Mesodermal cell (in vitro differentiated cells): ENCODE data around the gene FURIN.
A peak's percentile ranks its signal among the peaks of the same experiment; 100 is the strongest.
"Not testable (repeated sequence)": the region's sequence is repeated elsewhere in the genome, so short reads cannot be mapped to it uniquely, and the experiment has no call there.

Source experiments
- H3K27ac ChIP-seq: 2 replicates; pipeline ENCODE4 v1.7.0; 2013; ENCODE audit warnings: mild to moderate bottlenecking, low read depth, low read length, moderate library complexity; ENCODE audit not compliant: severe bottlenecking
- H3K36me3 ChIP-seq: 2 replicates; pipeline ENCODE4 v1.7.1; 2013; ENCODE audit warnings: mild to moderate bottlenecking, low read length, moderate library complexity; ENCODE audit not compliant: control insufficient read depth, insufficient read depth
- H3K4me1 ChIP-seq: one replicate; pipeline ENCODE4 v1.7.1; 2013; ENCODE audit warnings: mild to moderate bottlenecking, low read length; ENCODE audit not compliant: insufficient read depth, control insufficient read depth, poor library complexity, severe bottlenecking
- H3K4me3 ChIP-seq: 2 replicates; pipeline ENCODE4 v1.7.0; 2013; ENCODE audit warnings: low read length, control low read depth, mild to moderate bottlenecking; ENCODE audit not compliant: insufficient read depth, poor library complexity, severe bottlenecking; ENCODE audit errors: extremely low read depth
- H3K9me3 ChIP-seq: 2 replicates; pipeline ENCODE4 v1.7.1; 2013; ENCODE audit warnings: mild to moderate bottlenecking, low read length, moderate library complexity; ENCODE audit not compliant: control insufficient read depth
- WGBS, 2 experiments: methylation state at CpG; one replicate each; pipeline ENCODE4 v1.1.5; 2013; ENCODE audit warnings: missing lambda C conversion rate in 2 of 2; ENCODE audit not compliant: insufficient coverage in 2 of 2; 5-methylcytosine and 5-hydroxymethylcytosine counted together

Gene FURIN

DNA sequence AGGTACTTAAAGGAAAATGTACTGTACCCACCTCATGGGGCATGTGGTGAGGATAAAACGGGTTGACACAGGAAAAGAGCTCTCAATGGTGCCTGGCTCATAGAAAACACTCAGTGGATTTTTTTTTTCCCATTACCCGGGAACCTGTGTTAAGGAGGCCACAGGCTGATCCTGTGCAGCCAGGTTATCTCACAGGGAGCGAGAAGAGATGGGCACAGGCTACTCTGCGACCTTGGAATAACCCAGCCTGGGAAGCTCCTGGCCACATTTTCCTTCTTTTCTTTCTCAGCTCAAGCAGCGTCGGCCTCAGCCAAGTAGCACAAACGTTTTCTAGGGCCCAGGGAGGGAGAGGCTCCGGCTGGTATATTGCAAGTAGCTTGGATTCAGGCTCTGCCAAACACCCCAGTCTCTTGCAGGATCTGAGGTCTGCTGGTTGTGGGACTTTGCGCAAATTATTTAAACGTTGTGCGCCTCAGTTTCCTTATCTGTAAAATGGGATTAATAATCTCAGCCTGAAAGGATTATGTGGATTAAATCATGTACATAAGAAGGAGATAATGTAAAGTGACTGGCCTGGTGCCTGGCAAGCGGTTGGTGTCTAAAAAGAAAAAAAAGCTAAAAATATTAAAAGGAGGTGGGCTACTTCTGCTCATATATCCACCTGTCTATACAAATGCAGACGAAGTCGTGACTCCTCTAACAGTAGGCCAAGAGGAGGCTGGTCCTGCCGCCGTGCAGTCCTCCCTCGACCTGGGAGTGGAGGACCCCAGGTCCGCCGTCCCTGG is 2.2 kb downstream of the FURIN start:
- peaks cover 47% of the 10 kb centered on the region for H3K4me1 ChIP-seq
- H3K27ac ChIP-seq, result peak overlapping the region; percentile 94
- peaks cover 7% of the 10 kb centered on the region for H3K36me3 ChIP-seq
- H3K4me3 ChIP-seq, result peak overlapping the region; percentile 68
- WGBS, 2 experiments, result 45 to 47% methylated on average over 18 of the region's 19 CpGs
- H3K9me3 ChIP-seq, result no peaks in the 10 kb centered on the region

DNA sequence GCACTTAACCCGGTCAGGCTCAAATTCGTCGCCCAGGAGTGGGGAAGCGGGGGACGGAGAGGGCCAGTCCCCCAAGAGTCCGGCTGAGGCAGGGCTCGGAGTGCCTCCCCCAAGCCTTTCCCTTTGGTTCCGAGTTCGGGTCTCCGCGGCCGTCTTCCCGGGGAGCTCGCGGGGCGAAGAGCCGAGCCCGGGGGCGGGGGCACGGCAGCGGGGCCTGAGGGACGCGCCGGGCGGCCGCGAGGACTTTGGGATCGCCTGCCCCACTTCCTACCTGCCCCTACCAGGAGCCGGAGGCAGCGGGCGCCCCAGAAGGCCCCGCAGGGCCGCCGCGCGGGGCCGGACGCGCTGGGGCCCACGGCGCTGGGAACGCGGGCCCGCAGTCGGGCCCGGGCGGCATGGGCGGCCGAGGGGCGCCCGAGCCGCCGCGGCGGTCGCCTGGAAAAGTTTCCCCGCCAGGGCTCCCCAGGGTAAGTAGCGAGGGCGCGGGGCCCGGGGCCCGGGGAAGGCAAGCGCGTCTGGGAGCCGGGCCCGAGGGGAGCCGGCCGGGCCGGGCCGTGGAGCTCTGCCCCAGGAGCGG is 2.8 kb downstream of the FURIN start:
- peaks cover 14% of the 10 kb centered on the region for H3K36me3 ChIP-seq
- no peaks in the 10 kb centered on the region for H3K9me3 ChIP-seq
- H3K27ac ChIP-seq, result peak overlapping the region; percentile 94
- 0 to 1% methylated on average over 9 to 59 of the region's 71 CpGs for WGBS, 2 experiments
- H3K4me3 ChIP-seq, result peak overlapping the region; percentile 68
- H3K4me1 ChIP-seq, result peaks cover 47% of the 10 kb centered on the region

DNA sequence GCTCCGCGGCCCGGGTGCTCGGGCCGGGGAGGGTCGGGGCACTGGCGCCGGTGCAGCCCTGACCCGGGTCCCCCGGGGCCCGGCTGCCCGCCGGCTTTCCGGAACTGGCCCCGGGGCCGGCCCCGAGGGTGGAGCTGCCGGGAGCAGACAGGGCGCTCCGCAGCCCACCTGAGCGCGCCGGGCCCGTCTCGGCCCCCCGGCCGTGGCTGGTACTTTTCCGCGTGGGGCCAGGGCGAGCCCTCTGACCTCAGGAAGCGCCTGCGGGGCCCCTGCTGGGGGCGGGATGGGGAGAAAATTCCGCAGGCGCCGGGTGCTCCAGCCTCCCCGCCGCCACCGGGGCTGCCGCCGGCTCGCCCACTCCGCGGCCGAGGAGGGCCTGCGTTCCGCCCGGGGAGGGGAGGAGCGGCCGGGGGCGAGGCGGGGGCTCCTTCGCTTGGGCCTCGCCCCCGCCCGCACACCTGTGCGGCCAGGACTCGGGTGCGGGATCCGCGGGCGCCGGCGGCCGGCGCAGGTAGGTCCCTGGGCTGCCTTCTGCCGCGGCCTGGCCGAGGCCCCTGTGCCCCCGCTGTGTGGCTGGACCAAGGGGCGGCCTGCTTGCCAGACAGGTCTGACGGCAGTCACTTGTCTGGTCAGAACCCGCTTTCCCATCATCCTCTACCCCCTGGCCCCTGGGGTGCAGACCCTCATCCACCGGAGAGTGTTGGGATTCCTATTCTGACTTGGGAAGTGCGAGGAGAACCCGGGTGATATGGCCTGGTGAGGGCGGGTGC is 3.5 kb downstream of the FURIN start:
- Histone ChIP-seq H3K36me3 (peaks cover 21% of the 10 kb centered on the region), H3K27ac (peak overlapping the region; percentile 86), H3K4me1 (peaks cover 47% of the 10 kb centered on the region), H3K4me3 (peak overlapping the region; percentile 68), H3K9me3 (no peaks in the 10 kb centered on the region)
- WGBS, 2 experiments, result 0 to 1% methylated on average over 44 to 49 of the region's 77 CpGs

DNA sequence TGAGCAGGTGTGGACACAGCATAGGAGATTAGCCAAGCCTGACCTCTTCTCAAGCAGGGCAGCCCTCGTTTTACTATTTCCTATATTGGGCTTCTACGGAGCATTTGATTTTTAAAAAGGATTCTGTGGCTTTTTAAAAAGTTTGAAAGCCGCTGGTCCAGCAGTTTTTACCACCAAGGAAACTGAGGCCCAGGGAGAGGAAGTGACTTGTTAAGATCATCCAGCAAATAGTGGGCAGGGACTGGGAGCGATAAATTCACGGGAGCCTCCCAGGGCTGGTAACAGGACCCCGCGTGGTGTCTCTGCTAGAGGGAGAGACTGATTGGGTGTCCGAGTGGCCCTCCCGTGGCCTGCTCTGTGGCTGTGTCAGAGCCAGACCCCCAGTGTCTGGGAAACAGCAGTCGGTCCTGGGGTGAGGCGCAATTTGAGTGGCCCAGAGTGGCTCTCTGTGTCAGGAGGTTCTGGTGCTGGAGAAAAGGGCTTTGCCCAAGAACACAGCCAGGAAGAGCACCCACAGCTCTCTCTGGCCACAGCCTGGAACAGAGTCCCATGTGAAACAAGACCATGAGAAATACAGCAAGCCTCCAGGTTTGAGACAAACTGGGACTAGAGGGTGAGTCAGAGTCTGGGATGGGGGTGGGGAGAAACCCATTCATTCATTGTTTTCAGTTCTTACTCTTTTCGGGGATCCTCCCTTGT is 4.2 kb downstream of the FURIN start:
- Histone ChIP-seq H3K4me1 (peaks cover 44% of the 10 kb centered on the region), H3K36me3 (peaks cover 28% of the 10 kb centered on the region), H3K4me3 (peak overlapping the region; percentile 68), H3K9me3 (no peaks in the 10 kb centered on the region), H3K27ac (peak overlapping the region; percentile 86)
- 41 to 56% methylated on average over 7 to 8 of the region's 12 CpGs for WGBS, 2 experiments

DNA sequence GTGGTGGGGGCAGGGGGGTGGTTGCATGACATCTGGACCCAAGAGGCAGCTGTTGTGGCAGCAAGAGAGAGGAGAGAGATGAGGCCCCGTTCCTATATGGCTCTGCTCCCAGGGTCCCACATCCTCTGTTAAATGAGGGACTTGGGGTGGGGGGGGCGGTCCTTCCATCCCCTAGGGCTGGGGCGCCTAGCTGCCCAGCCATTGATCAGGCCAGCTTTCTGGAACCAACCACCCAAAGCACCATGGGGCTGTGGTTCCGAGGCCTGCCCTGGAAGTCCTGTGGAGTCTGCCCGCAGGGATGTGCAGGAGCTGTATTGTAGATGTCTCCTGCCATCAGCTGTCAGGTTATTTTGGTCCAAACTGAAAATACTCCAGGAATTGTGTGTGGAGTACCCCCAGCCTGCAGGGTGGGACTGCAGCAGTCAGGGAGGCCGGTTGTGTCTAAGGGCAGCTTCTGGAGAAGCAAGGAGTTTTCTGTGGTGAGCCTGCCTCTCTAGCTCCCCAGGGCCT is 5.2 kb downstream of the FURIN start:
- Histone ChIP-seq H3K9me3 (no peaks in the 10 kb centered on the region), H3K27ac (peak overlapping the region; percentile 86), H3K4me1 (peaks cover 35% of the 10 kb centered on the region), H3K4me3 (peak overlapping the region; percentile 68), H3K36me3 (peaks cover 37% of the 10 kb centered on the region)
- WGBS, 2 experiments, result 71 to 74% methylated on average over 3 to 4 of the region's 6 CpGs

DNA sequence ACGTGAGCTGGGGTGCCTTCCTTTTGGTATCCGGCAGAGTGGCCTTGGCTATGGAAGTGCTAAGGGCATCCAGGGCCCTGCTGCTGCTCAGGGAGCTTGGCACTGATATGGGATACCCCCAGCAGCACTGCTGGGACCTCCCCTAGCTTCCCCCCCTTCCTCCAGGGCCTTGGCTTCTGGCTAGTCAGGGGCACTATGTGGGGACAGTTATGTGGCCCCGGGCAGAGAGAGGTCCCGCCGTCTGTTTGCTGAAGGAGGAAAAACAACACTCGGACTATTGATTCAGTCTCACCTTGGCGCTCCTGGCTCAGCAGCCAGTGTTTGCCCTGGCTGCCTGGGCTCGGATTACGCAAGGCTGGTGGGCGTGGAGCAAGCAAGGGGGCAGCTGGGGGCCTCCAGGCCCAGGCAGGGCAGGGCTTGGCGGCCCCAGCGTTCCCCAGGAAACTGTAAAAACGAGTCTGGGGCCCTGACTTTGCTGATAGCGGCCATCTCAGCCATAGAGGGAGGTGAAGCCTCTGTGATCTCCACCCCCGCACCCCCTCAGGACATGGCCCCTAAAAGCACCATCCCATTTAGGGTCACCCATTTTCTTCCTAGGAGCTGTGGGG is 5.7 kb downstream of the FURIN start:
- H3K9me3 ChIP-seq, result no peaks in the 10 kb centered on the region
- H3K36me3 ChIP-seq, result peaks cover 42% of the 10 kb centered on the region
- peak overlapping the region; percentile 68 for H3K4me3 ChIP-seq
- WGBS, 2 experiments, result 45 to 56% methylated on average over 15 of the region's 15 CpGs
- peaks cover 29% of the 10 kb centered on the region for H3K4me1 ChIP-seq
- peak overlapping the region; percentile 20 for H3K27ac ChIP-seq

DNA sequence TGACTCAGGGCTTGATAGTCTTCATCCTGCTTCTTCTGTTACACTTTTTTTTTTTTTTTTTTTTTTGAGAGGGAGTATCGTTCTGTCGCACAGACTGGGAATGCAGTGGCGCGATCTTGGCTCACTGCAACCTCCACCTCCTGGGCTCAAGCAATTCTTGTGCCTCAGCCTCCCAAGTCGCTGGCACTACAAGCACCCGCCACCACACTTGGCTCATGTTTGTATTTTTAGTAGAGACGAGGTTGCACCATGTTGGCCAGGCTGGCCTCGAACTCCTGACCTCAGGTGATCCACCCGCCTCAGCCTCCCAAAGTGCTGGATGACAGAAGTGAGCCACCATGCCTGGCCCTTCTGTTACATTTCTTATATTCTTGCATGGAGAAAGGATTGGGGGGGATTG is 6.6 kb downstream of the FURIN start:
- WGBS, 2 experiments, result 92 to 100% methylated on average over 5 of the region's 9 CpGs
- Histone ChIP-seq H3K4me1 (peaks cover 23% of the 10 kb centered on the region), H3K36me3 (peaks cover 51% of the 10 kb centered on the region)
- not testable (repeated sequence) for H3K9me3 ChIP-seq, H3K27ac ChIP-seq, H3K4me3 ChIP-seq

DNA sequence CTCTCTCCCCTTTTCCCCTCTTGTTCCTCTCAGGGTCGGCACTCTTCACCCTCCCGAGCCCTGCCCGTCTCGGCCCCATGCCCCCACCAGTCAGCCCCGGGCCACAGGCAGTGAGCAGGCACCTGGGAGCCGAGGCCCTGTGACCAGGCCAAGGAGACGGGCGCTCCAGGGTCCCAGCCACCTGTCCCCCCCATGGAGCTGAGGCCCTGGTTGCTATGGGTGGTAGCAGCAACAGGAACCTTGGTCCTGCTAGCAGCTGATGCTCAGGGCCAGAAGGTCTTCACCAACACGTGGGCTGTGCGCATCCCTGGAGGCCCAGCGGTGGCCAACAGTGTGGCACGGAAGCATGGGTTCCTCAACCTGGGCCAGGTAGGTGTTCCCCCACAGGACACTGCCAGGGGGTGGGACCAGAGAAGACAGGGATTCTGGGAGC is 7.2 kb downstream of the FURIN start:
- WGBS, 2 experiments, result 97 to 98% methylated on average over 11 of the region's 12 CpGs
- H3K4me3 ChIP-seq, result no peak overlapping the region

DNA sequence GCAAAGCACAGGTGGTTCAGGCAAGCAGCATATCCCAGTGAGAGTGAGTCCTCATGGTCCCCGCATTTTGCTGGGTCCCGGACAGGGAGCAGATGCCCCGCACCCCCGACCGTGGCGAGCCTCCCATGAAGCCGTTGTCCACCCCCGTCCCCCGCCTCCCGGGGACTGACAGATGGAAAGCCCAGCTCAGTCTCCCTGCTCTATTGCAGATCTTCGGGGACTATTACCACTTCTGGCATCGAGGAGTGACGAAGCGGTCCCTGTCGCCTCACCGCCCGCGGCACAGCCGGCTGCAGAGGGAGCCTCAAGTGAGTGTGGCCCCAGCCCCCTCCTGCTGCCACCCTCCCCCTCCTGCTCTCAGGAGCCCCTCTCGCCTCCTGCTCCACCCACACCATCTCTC is 7.7 kb downstream of the FURIN start:
- H3K4me3 ChIP-seq, result no peak overlapping the region
- 97 to 100% methylated on average over 19 of the region's 20 CpGs for WGBS, 2 experiments
- H3K4me1 ChIP-seq, result peaks cover 18% of the 10 kb centered on the region
- H3K27ac ChIP-seq, result no peak overlapping the region
- no peaks in the 10 kb centered on the region for H3K9me3 ChIP-seq
- peaks cover 62% of the 10 kb centered on the region for H3K36me3 ChIP-seq

More for the DNA sequence above, 7.2 kb downstream of the FURIN start:
- H3K9me3 ChIP-seq, result no peaks in the 10 kb centered on the region
- H3K27ac ChIP-seq, result no peak overlapping the region
- H3K36me3 ChIP-seq, result peaks cover 57% of the 10 kb centered on the region
- H3K4me1 ChIP-seq, result peaks cover 20% of the 10 kb centered on the region
